Keratinocyte (primary cell): Measurements from ENCODE around the gene RPS8. TPM values are rescaled to one million over a fixed set of nuclear protein-coding genes. Genes with fewer than 3 reads are reported as not detected.

Experiments
- DNase-seq: peaks from one replicate; pipeline ENCODE4 v3.0.0-alpha.2; 2011; ENCODE audit warnings: low read depth, missing footprints, low spot score
- FAIRE-seq: peaks from 2 replicates; lab custom pipeline; 2011; peaks lifted over from hg19 to GRCh38; lab: Jason Lieb, UNC
- H2AFZ ChIP-seq: 2 replicates; pipeline ENCODE4 v1.6.0; 2012; ENCODE audit warnings: low read length, control low read depth, inconsistent platforms; ENCODE audit not compliant: control insufficient read depth
- H3K27ac ChIP-seq: 2 replicates; pipeline ENCODE4 v1.5.1; 2011; ENCODE audit warnings: low read length; ENCODE audit not compliant: control insufficient read depth, insufficient read depth
- H3K27me3 ChIP-seq: 3 replicates; pipeline ENCODE4 v1.6.0; 2011; ENCODE audit warnings: low read length; ENCODE audit not compliant: control insufficient read depth, insufficient read depth; ENCODE audit errors: extremely low read depth
- H3K36me3 ChIP-seq, 2 experiments: 2 replicates in 1 of 2; 3 replicates in 1 of 2; pipeline ENCODE4 v1.5.1; 2011; ENCODE audit warnings: low read length in 2 of 2, mild to moderate bottlenecking in 1 of 2; ENCODE audit not compliant: control insufficient read depth in 2 of 2, insufficient read depth in 2 of 2; ENCODE audit errors: extremely low read depth in 1 of 2
- H3K4me1 ChIP-seq: 3 replicates; pipeline ENCODE4 v1.5.1; 2011; ENCODE audit warnings: low read length; ENCODE audit not compliant: control insufficient read depth, insufficient read depth; ENCODE audit errors: extremely low read depth
- H3K4me2 ChIP-seq: 3 replicates; pipeline ENCODE4 v1.6.0; 2011; ENCODE audit warnings: low read depth, low read length; ENCODE audit not compliant: control insufficient read depth, insufficient read depth; ENCODE audit errors: extremely low read depth
- H3K4me3 ChIP-seq, 3 experiments: fragments of 200-600 bp in 1 of 3; sonication (generic) in 1 of 3; 2 replicates in 2 of 3; 3 replicates in 1 of 3; pipeline ENCODE4 v1.5.1; 2011 to 2016; ENCODE audit warnings: low read length in 3 of 3, mild to moderate bottlenecking in 3 of 3, control low read depth in 2 of 3, inconsistent platforms in 1 of 3, low read depth in 1 of 3, mixed read lengths in 1 of 3, mixed run types in 1 of 3, moderate library complexity in 1 of 3; ENCODE audit not compliant: control insufficient read depth in 2 of 3, insufficient read depth in 2 of 3; ENCODE audit errors: extremely low read depth in 1 of 3
- H3K79me2 ChIP-seq: 2 replicates; pipeline ENCODE4 v1.6.0; 2012; ENCODE audit warnings: low read length; ENCODE audit not compliant: control insufficient read depth, insufficient read depth
- H3K9ac ChIP-seq: 3 replicates; pipeline ENCODE4 v1.6.0; 2011; ENCODE audit warnings: low read length; ENCODE audit not compliant: control insufficient read depth, insufficient read depth; ENCODE audit errors: extremely low read depth
- H3K9me1 ChIP-seq: 3 replicates; pipeline ENCODE4 v1.6.0; 2011; ENCODE audit warnings: low read length; ENCODE audit not compliant: control insufficient read depth, insufficient read depth; ENCODE audit errors: extremely low read depth
- H3K9me3 ChIP-seq: 2 replicates; pipeline ENCODE4 v1.5.1; 2012; ENCODE audit warnings: low read depth, low read length; ENCODE audit not compliant: control insufficient read depth
- H4K20me1 ChIP-seq: 3 replicates; pipeline ENCODE4 v1.6.0; 2011; ENCODE audit warnings: low read length; ENCODE audit not compliant: control insufficient read depth, insufficient read depth; ENCODE audit errors: extremely low read depth
- EZH2 ChIP-seq: IDR thresholded peaks from one replicate; pipeline ENCODE4 v1.6.1; 2012; ENCODE audit warnings: inconsistent platforms, mild to moderate bottlenecking, low read length, moderate library complexity
- dilution Hi-C: fragments of 300-500 bp; cut with MboI; formaldehyde crosslinking; loops from one replicate; pipeline ENCODE4 v1.7.0; 2020; ENCODE audit warnings: low sequenced_read_pairs; ENCODE audit not compliant: extremely low pct_ligation_motif_present
- polyA plus RNA-seq, 5 experiments: library from polyadenylated mRNA; depleted of rRNA in 3 of 5; stranded (reverse) in 3 of 5; stranded (forward) in 1 of 5; unstranded in 1 of 5; fragments of >200 nt; gene quantifications; 1 replicate in 1 of 5; 2 replicates in 3 of 5; 3 replicates in 1 of 5; pipeline versions ENCODE4 v1.2.1 to v1.2.3, GENCODE V29; 2011 to 2012; ENCODE audit warnings: missing spikeins in 2 of 5, low read depth in 1 of 5, low replicate concordance in 1 of 5
- small RNA-seq, 3 experiments: library from RNA; depleted of rRNA; stranded (forward); fragments of <200 nt; gene quantifications; one replicate each; pipeline ENCODE3, GENCODE V24; 2012; ENCODE audit warnings: low read depth in 3 of 3, low replicate concordance in 1 of 3; ENCODE audit not compliant: insufficient read length in 3 of 3

RPS8 gene
- polyA plus RNA-seq, 1 donor (not counting 4 experiments of a cell fraction or from before 2014, with no cell fraction given): 2,149 TPM

GRCh38 chr1:44828003-44828651 is 52.8 kb downstream of the RPS8 start:
- no peak overlapping the region for H3K4me3 ChIP-seq
- no peaks in the 10 kb centered on the region for H3K79me2 ChIP-seq
- no peak overlapping the region for H2AFZ ChIP-seq
- H3K9me3 ChIP-seq: no peaks in the 10 kb centered on the region
- dilution Hi-C loops: no loop called here
- H3K36me3 ChIP-seq: no peaks in the 10 kb centered on the region
- H3K27me3 ChIP-seq: peaks cover 3% of the 10 kb centered on the region
- no peaks in the 10 kb centered on the region for H4K20me1 ChIP-seq
- H3K27ac ChIP-seq: no peak overlapping the region
- TF ChIP-seq EZH2: no peak
- FAIRE-seq (no peak), DNase-seq (no peak)
- no peaks in the 10 kb centered on the region for H3K9me1 ChIP-seq
- no peaks in the 10 kb centered on the region for H3K4me1 ChIP-seq
- no peak overlapping the region for H3K4me2 ChIP-seq
- no peak overlapping the region for H3K9ac ChIP-seq

Small RNA genes within 50 kb of the gene (small RNA-seq; reads per million reads assigned to genes)
- 0.87 to 13.1 (median 4.3) reads per million in 3 experiments for gene RNU5D-1
- 1,872 to 67,967 (median 5,068) reads per million in 3 experiments for gene SNORD38A
- gene SNORD38B: 0 reads per million in 3 experiments
- gene SNORD46: 1.3 to 12.3 (median 5.6) reads per million in 3 experiments
- 0 reads per million in 3 experiments for gene SNORD55

Other genes with a start within 250 kb of the RPS8 start
- gene TMEM53, start 101.1 kb upstream of the RPS8 start, polyA plus RNA-seq: 5.6 to 11.4 TPM (median 10.6 TPM) in 3 replicates
- 0.19 to 1.5 TPM (median 0.22 TPM) in 3 replicates for gene ARMH1, start 100.8 kb upstream of the RPS8 start, polyA plus RNA-seq
- not detected in 3 replicates for gene RNU5D-1, start 44.4 kb upstream of the RPS8 start, polyA plus RNA-seq
- 2.5 to 17.6 TPM (median 16.3 TPM) in 3 replicates for gene KIF2C, start 35.7 kb upstream of the RPS8 start, polyA plus RNA-seq
- gene BEST4, start 12.6 kb downstream of the RPS8 start, polyA plus RNA-seq: 0.07 to 0.14 TPM (median 0.13 TPM) in 3 replicates
- gene PLK3, start 24.8 kb downstream of the RPS8 start, polyA plus RNA-seq: 30.6 to 34.0 TPM (median 33.5 TPM) in 3 replicates
- not detected in 3 replicates for gene DYNLT4, start 31.8 kb downstream of the RPS8 start, polyA plus RNA-seq
- gene BTBD19, start 33.0 kb downstream of the RPS8 start, polyA plus RNA-seq: 2.2 to 3.9 TPM (median 2.9 TPM) in 3 replicates
- 0.01 to 0.19 TPM (median 0.03 TPM) in 3 replicates for gene PTCH2, start 67.7 kb downstream of the RPS8 start, polyA plus RNA-seq
- gene EIF2B3, start 211.1 kb downstream of the RPS8 start, polyA plus RNA-seq: 29.3 to 46.7 TPM (median 35.2 TPM) in 3 replicates
- 28.1 to 38.2 TPM (median 34.9 TPM) in 3 replicates for gene HECTD3, start 235.8 kb downstream of the RPS8 start, polyA plus RNA-seq
- gene UROD, start 236.7 kb downstream of the RPS8 start, polyA plus RNA-seq: 157 to 212 TPM (median 174 TPM) in 3 replicates